ENCODE measurements around the gene PDE6G.

PDE6G gene

GRCh38 chr17:81687770-81688541 lies 31.6 kb upstream of the PDE6G start:
- TF ChIP-seq TAF1 (IDR thresholded peaks at IDR 0.05; ENCODE audit: borderline replicate concordance, insufficient read depth, low read length) (no peak), FOXP2 (optimal IDR thresholded peaks at IDR 0.05; ENCODE audit: borderline replicate concordance, extremely low read depth, extremely low read length, insufficient read depth) (no peak), POLR2AphosphoS5 (IDR thresholded peaks at IDR 0.05; ENCODE audit: low read depth, low read length) (no peak), REST (IDR thresholded peaks at IDR 0.05; ENCODE audit: insufficient read depth in 1 of 2, low read depth in 2 of 2, low read length in 2 of 2) (no peak), SIN3A (IDR thresholded peaks at IDR 0.05; ENCODE audit: borderline replicate concordance, insufficient read depth, low read length) (no peak)

GRCh38 chr17:81686614-81687013 lies 30.3 kb upstream of the PDE6G start:
- no peak for TF ChIP-seq FOXP2 (optimal IDR thresholded peaks at IDR 0.05; ENCODE audit: borderline replicate concordance, extremely low read depth, extremely low read length, insufficient read depth)
- no peak for TF ChIP-seq REST (IDR thresholded peaks at IDR 0.05; ENCODE audit: insufficient read depth in 1 of 2, low read depth in 2 of 2, low read length in 2 of 2)
- no peak for TF ChIP-seq SIN3A (IDR thresholded peaks at IDR 0.05; ENCODE audit: borderline replicate concordance, insufficient read depth, low read length)
- TF ChIP-seq TAF1 (IDR thresholded peaks at IDR 0.05; ENCODE audit: borderline replicate concordance, insufficient read depth, low read length), result no peak
- TF ChIP-seq POLR2AphosphoS5 (IDR thresholded peaks at IDR 0.05; ENCODE audit: low read depth, low read length), result no peak

GRCh38 chr17:81685108-81685507 lies 28.8 kb upstream of the PDE6G start:
- no peak for TF ChIP-seq SIN3A (IDR thresholded peaks at IDR 0.05; ENCODE audit: borderline replicate concordance, insufficient read depth, low read length)
- no peak for TF ChIP-seq POLR2AphosphoS5 (IDR thresholded peaks at IDR 0.05; ENCODE audit: low read depth, low read length)
- no peak for TF ChIP-seq REST (IDR thresholded peaks at IDR 0.05; ENCODE audit: insufficient read depth in 1 of 2, low read depth in 2 of 2, low read length in 2 of 2)
- no peak for TF ChIP-seq FOXP2 (optimal IDR thresholded peaks at IDR 0.05; ENCODE audit: borderline replicate concordance, extremely low read depth, extremely low read length, insufficient read depth)
- TF ChIP-seq TAF1 (IDR thresholded peaks at IDR 0.05; ENCODE audit: borderline replicate concordance, insufficient read depth, low read length), result no peak

GRCh38 chr17:81684442-81684911 lies 28.1 kb upstream of the PDE6G start:
- no peak for TF ChIP-seq REST (IDR thresholded peaks at IDR 0.05; ENCODE audit: insufficient read depth in 1 of 2, low read depth in 2 of 2, low read length in 2 of 2)
- no peak for TF ChIP-seq SIN3A (IDR thresholded peaks at IDR 0.05; ENCODE audit: borderline replicate concordance, insufficient read depth, low read length)
- TF ChIP-seq TAF1 (IDR thresholded peaks at IDR 0.05; ENCODE audit: borderline replicate concordance, insufficient read depth, low read length), result no peak
- no peak for TF ChIP-seq POLR2AphosphoS5 (IDR thresholded peaks at IDR 0.05; ENCODE audit: low read depth, low read length)
- TF ChIP-seq FOXP2 (optimal IDR thresholded peaks at IDR 0.05; ENCODE audit: borderline replicate concordance, extremely low read depth, extremely low read length, insufficient read depth), result no peak

Measured in PFSK-1 (cell line).